Pancreas (tissue), 10 donors: Measurements from ENCODE around the gene CRACR2B. TPM values are rescaled to one million over a fixed set of nuclear protein-coding genes. Genes with fewer than 3 reads are reported as not detected.
A peak's percentile ranks its signal among the peaks of the same experiment; 100 is the strongest.

ENCODE experiments used
- ATAC-seq, 4 donors: fragments of 200-7000 bp; cut with Tn5 transposase; one replicate each; pipeline versions ENCODE4 v1.8.0 to v1.9.1; 2020; ENCODE audit warnings: mild to moderate bottlenecking in 4 of 4, moderate library complexity in 4 of 4
- DNase-seq, 6 donors: peaks; one replicate each; pipeline ENCODE4 v3.0.0-alpha.2; 2020
- FAIRE-seq: peaks from 2 replicates; lab custom pipeline; 2012; peaks lifted over from hg19 to GRCh38; lab: Jason Lieb, UNC
- H3K27ac ChIP-seq, 4 donors: fragments of 200-600 bp; sonication (generic); 1 replicate in 3 of 4; 2 replicates in 1 of 4; pipeline versions ENCODE4 v1.5.0 to v1.8.0; 2020
- H3K27me3 ChIP-seq, 4 donors: fragments of 200-600 bp; one replicate each; pipeline ENCODE4 v1.8.0; 2021
- H3K36me3 ChIP-seq, 3 donors: fragments of 200-600 bp; sonication (generic) in 1 of 3; one replicate each; pipeline versions ENCODE4 v1.5.0 to v1.8.0; 2020 to 2021
- H3K4me1 ChIP-seq, 3 donors: fragments of 200-600 bp; one replicate each; pipeline ENCODE4 v1.8.0; 2021
- H3K4me3 ChIP-seq, 4 donors: fragments of 200-600 bp; sonication (generic) in 2 of 4; one replicate each; pipeline versions ENCODE4 v1.5.0 to v1.8.0; 2020 to 2021
- H3K9me3 ChIP-seq, 4 donors: fragments of 200-600 bp; one replicate each; pipeline ENCODE4 v1.8.0; 2021
- WGBS, 2 donors: extraction: QIAGEN DNeasy Blood & Tissue Kit; methylation state at CpG; one replicate each; pipeline ENCODE4 v1.1.7; 2013; 5-methylcytosine and 5-hydroxymethylcytosine counted together
- intact Hi-C, 3 donors: fragments of 100-400 bp; cut with DNase I; formaldehyde crosslinking; loops; one replicate each; pipeline versions ENCODE4 v1.11.1 to v1.14.2; 2022
- polyA plus RNA-seq, 2 donors: library from polyadenylated mRNA; stranded (reverse); fragments of 200-250 nt; gene quantifications; one replicate each; pipeline ENCODE4 v1.2.3, GENCODE V29; 2013
- total RNA-seq, 6 donors: library from RNA; stranded (reverse); fragmentation: NEBNext Ultra II Directional in 4 of 6; extraction: Animal tissue kit (Norgen Biotek cat#: 25700) in 4 of 6; gene quantifications; one replicate each; pipeline versions ENCODE4 v1.2.1 to v1.2.4, GENCODE V29; 2021 to 2023
- TF ChIP-seq, protein P1 (sequence below), 4 donors: fragments of 200-600 bp; sonication (generic) in 3 of 4; IDR thresholded peaks; one replicate each; pipeline versions ENCODE4 v1.5.0 to v1.8.0; 2021; ENCODE audit warnings: antibody characterized with exemption in 4 of 4
- donor health status: healthy with polysubstance abuse.
- donor health status: DM: no; HTN: no; CAD: no; lungs with moderate emphysema.
- donor health status: DM: no; HTN: no; CAD: no.
- donor health status: control.
- donor health status: control.
- donor health status: Bipolar disorder and iron deficiency.
- donor health status: DM: yes; HTN: yes; CAD: no.
- donor health status: DM: no; HTN: no; CAD: no.
- donor health status: DM: no; HTN: no; CAD: no.
- donor health status: DM: yes; HTN: yes; CAD: no.

The CRACR2B gene
- total and polyA plus RNA-seq, 8 donors, result 60.6 to 378 (median 125) TPM

DNA sequence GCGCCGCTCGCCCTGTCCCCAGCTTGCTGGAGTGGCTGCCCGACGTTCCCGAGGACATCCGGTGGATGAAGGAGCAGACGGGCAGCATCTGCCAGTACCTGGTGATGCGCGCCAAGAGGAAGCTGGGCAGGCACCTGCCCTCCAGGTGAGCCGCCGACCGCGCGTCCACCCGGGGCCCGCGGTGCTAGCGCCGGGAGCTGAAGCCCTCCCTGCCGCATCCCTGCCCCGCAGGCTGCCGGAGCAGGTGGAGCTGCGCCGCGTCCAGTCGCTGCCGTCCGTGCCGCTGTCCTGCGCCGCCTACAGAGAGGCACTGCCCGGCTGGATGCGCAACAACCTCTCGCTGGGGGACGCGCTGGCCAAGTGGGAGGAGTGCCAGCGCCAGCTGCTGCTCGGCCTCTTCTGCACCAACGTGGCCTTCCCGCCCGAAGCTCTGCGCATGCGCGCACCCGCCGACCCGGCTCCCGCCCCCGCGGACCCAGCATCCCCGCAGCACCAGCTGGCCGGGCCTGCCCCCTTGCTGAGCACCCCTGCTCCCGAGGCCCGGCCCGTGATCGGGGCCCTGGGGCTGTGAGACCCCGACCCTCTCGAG, 3.3 kb upstream of the CRACR2B start:
- intact Hi-C loops, result no loop called here
- Histone ChIP-seq H3K27me3 (no peaks in the 10 kb centered on the region), H3K9me3 (no peaks in the 10 kb centered on the region), H3K36me3 (peaks cover 0 to 10% (median 6%) of the 10 kb centered on the region in 3 donors), H3K27ac (peak overlapping the region; percentile 88 to 97 (median 91)), H3K4me3 (peak overlapping the region; percentile 12 to 80 (median 38)), H3K4me1 (peaks cover 35 to 61% (median 40%) of the 10 kb centered on the region in 3 donors)
- TF ChIP-seq, protein P1, sequence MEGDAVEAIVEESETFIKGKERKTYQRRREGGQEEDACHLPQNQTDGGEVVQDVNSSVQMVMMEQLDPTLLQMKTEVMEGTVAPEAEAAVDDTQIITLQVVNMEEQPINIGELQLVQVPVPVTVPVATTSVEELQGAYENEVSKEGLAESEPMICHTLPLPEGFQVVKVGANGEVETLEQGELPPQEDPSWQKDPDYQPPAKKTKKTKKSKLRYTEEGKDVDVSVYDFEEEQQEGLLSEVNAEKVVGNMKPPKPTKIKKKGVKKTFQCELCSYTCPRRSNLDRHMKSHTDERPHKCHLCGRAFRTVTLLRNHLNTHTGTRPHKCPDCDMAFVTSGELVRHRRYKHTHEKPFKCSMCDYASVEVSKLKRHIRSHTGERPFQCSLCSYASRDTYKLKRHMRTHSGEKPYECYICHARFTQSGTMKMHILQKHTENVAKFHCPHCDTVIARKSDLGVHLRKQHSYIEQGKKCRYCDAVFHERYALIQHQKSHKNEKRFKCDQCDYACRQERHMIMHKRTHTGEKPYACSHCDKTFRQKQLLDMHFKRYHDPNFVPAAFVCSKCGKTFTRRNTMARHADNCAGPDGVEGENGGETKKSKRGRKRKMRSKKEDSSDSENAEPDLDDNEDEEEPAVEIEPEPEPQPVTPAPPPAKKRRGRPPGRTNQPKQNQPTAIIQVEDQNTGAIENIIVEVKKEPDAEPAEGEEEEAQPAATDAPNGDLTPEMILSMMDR (IDR thresholded peaks at IDR 0.05), result no peak
- no peak for FAIRE-seq
- peak; percentile 14 to 45 (median 25) for ATAC-seq
- DNase-seq, result peak; percentile 87 to 98 (median 94)
- 28 to 35% methylated on average over 34 to 59 of the region's 59 CpGs for WGBS, 2 donors

DNA sequence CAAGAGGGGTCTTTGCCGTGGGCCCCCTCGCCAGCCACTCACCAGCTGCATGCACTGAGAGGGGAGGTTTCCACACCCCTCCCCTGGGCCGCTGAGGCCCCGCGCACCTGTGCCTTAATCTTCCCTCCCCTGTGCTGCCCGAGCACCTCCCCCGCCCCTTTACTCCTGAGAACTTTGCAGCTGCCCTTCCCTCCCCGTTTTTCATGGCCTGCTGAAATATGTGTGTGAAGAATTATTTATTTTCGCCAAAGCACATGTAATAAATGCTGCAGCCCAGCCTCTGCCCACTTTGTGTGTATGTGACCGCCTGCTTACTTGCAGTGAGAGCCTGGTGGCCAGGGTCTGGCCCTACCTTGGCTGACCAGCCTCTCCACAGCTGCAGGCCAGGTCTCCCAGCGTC, 2.8 kb upstream of the CRACR2B start:
- 34 to 35% methylated on average over 11 of the region's 11 CpGs for WGBS, 2 donors
- no peak for FAIRE-seq

DNA sequence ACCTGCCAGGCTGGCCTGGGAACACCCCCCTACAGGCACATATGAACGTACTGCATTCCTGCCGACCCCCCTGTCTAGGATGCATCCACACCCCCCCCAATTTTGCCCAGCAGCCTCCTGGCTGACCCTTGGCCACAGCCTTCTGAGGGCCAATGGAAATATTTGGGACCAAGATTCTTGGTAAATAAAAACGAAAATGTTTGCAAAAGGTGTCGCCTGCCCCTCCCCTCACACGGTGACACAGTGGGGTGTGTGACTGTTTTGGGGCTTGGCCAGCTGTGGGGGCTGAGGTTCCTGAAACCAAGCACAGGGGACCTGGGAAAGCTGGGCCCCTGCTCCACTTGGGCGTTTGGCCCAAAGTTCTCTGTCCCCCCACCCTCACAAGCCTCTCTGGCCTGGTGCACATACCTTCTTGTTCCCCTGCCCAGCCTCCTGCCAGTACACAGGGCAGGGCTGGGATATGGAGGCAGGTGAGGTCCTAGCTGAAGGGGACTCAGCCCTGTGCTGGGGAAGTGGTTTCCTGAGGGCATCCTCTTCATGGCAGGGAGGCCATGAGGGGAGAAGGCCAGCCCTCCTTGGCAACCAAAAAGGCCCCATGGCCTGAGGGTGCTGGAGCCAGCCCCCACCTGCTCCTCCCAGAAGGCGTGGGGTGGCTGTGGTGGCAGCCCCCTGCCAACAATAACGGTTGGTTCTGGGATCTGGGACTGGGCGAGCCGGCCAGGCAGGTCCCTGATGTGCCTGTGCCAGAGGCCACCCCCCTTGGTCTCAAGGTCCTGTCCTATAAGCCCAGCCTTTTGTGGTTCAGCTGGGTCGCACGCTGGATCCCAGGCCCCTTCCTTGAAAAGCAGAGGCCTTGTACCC, 2.1 kb upstream of the CRACR2B start:
- ATAC-seq (peak; percentile 2 to 15 (median 6)), DNase-seq (peak; percentile 66 to 91 (median 84)), FAIRE-seq (no peak)
- TF ChIP-seq, protein P1 (IDR thresholded peaks at IDR 0.05), result no peak
- Histone ChIP-seq H3K27ac (peak overlapping the region; percentile 88 to 97 (median 91)), H3K9me3 (no peaks in the 10 kb centered on the region), H3K4me1 (peaks cover 36 to 58% (median 44%) of the 10 kb centered on the region in 3 donors), H3K27me3 (no peaks in the 10 kb centered on the region), H3K4me3 (peak overlapping the region in 2 of 4 donors; percentile 63 to 69), H3K36me3 (peaks cover 0 to 10% (median 6%) of the 10 kb centered on the region in 3 donors)
- 20 to 23% methylated on average over 12 of the region's 12 CpGs for WGBS, 2 donors
- intact Hi-C loops, result no loop called here

More for the DNA sequence above, 2.8 kb upstream of the CRACR2B start:
- peaks cover 37 to 61% (median 44%) of the 10 kb centered on the region in 3 donors for H3K4me1 ChIP-seq
- peak overlapping the region; percentile 88 to 97 (median 91) for H3K27ac ChIP-seq
- H3K36me3 ChIP-seq, result peaks cover 0 to 10% (median 6%) of the 10 kb centered on the region in 3 donors
- H3K9me3 ChIP-seq, result no peaks in the 10 kb centered on the region
- TF ChIP-seq, protein P1 (IDR thresholded peaks at IDR 0.05), result no peak
- peak; percentile 21 to 44 (median 38) for ATAC-seq
- H3K4me3 ChIP-seq, result peak overlapping the region in 3 of 4 donors; percentile 35 to 80 (median 69)
- DNase-seq, result peak; percentile 73 to 92 (median 90)
- intact Hi-C loops, result no loop called here
- H3K27me3 ChIP-seq, result no peaks in the 10 kb centered on the region

DNA sequence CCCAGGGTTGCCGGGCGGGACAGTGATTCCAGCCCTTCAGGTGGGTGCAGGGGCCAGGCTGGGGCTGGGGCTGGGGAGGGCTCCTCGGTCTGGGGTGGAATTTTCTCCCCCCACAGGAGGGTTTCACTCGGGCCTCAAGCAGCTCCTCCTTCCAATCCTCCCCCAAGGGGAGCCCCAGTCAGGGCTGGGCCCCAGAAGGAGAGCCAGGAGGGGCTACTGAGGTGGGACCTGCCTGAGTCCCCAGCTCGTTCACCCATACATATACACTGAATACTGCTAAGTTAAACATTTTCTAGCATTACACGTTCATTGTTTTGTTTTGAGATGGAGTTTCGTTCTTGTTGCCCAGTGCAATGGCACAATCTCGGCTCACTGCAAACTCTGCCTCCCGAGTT, 1.5 kb upstream of the CRACR2B start:
- DNase-seq (no peak), ATAC-seq (no peak), FAIRE-seq (no peak)
- Histone ChIP-seq H3K36me3 (peaks cover 0 to 10% (median 6%) of the 10 kb centered on the region in 3 donors), H3K27ac (peak overlapping the region; percentile 88 to 97 (median 91)), H3K4me1 (peaks cover 31 to 52% (median 44%) of the 10 kb centered on the region in 3 donors), H3K27me3 (no peaks in the 10 kb centered on the region), H3K4me3 (peak overlapping the region in 3 of 4 donors; percentile 57 to 69 (median 63)), H3K9me3 (no peaks in the 10 kb centered on the region)
- intact Hi-C loops, result no loop called here
- TF ChIP-seq, protein P1 (IDR thresholded peaks at IDR 0.05), result no peak
- 18% methylated on average over 9 of the region's 9 CpGs for WGBS, 2 donors
